ENCODE measurements around the gene ACTR3C. TPM values are rescaled to one million over a fixed set of nuclear protein-coding genes. Genes with fewer than 3 reads are reported as not detected.
A peak's percentile ranks its signal among the peaks of the same experiment; 100 is the strongest.

The ACTR3C gene
- total and polyA plus RNA-seq, 2 of the 13 experiments (the other 11 are each of a cell fraction or from before 2014, with no cell fraction given): 3.8 to 7.5 TPM

- FAIRE-seq (no peak), ATAC-seq (peak; percentile 43), DNase-seq (ENCODE audit: low spot score) (no peak)
- intact Hi-C loops (cut with micrococcal nuclease; ENCODE audit: unreplicated experiment) (loop anchor here (1.0 kb wide), 2 partner anchors 10 to 26 kb away; partner anchors contain the start of gene RARRES2), in situ Hi-C loops (cut with HindIII; ENCODE audit: extremely low pct_ligation_motif_present, low pct_unique_long_range_greater_than_20kb) (no loop called here)
- Histone ChIP-seq H3K36me3 (replicated peaks in 1 of 2; ENCODE audit: control insufficient read depth in 1 of 2, insufficient read depth in 2 of 2, low read length in 2 of 2) (peaks cover 2 to 13% of the 10 kb centered on the region in 2 experiments; a peak in 3 of 5 replicates), H3K9me3 (ENCODE audit: low read length) (no peaks in the 10 kb centered on the region), H3K4me2 (ENCODE audit: low read depth, low read length) (peak overlapping the region; percentile 99), H3K4me3 (replicated peaks in 1 of 3; ENCODE audit: insufficient read depth in 1 of 3, low read depth in 2 of 3, low read length in 3 of 3) (peak overlapping the region; percentile 65 to 84 (median 82); a peak in 5 of 6 replicates), H3K27ac (ENCODE audit: extremely low read length, insufficient read depth, low read length) (peak overlapping the region; percentile 100), H3K9ac (ENCODE audit: insufficient read depth, low read depth, low read length) (peak overlapping the region; percentile 95), H3K4me1 (ENCODE audit: insufficient read depth, low read length) (peaks cover 29% of the 10 kb centered on the region), H2AFZ (ENCODE audit: low read length) (no peak overlapping the region), H4K20me1 (ENCODE audit: insufficient read depth, low read length) (peaks cover 8% of the 10 kb centered on the region; the same call in 1 of the 2 replicates), H3K27me3 (ENCODE audit: control insufficient read depth in 1 of 2, insufficient read depth in 2 of 2, low read length in 2 of 2) (no peaks in the 10 kb centered on the region), H3K79me2 (ENCODE audit: insufficient read depth, low read length) (peaks cover 26% of the 10 kb centered on the region)
- TSS peak; percentile 85 for BruUV-seq (replicated peaks)
- 64% methylated on average over 7 of the region's 8 CpGs for WGBS (ENCODE audit: low lambda C conversion rate)
- ChIA-PET CTCF (ENCODE audit: low intra/inter-chr PET ratio, low total read pairs) (no interaction called here), POLR2A (interaction anchor here (1.0 to 6.8 kb wide), 11 partner anchors 11 to 643 kb away, joined by 3 to 141 read pairs (median 40); partner anchors contain the start of genes ACTR3C, LRRC61, RARRES2 and ZNF775)
- TF ChIP-seq ZMAT3 (CRISPR knock-in tag; conservative IDR thresholded peaks at IDR 0.05) (0 out of 2 replicates have a peak, but pooled peaks have one; percentile 4), FOSL2 (CRISPR knock-in tag; IDR thresholded peaks at IDR 0.05) (peak; percentile 95), SNAPC2 (CRISPR knock-in tag; IDR thresholded peaks at IDR 0.05) (0 out of 2 replicates have a peak, but pooled peaks have one; percentile 38)
- TF ChIP-seq, protein P1, sequence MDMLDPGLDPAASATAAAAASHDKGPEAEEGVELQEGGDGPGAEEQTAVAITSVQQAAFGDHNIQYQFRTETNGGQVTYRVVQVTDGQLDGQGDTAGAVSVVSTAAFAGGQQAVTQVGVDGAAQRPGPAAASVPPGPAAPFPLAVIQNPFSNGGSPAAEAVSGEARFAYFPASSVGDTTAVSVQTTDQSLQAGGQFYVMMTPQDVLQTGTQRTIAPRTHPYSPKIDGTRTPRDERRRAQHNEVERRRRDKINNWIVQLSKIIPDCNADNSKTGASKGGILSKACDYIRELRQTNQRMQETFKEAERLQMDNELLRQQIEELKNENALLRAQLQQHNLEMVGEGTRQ (IDR thresholded peaks at IDR 0.05; ENCODE audit: low read depth, low read length): no peak
- TF ChIP-seq, protein P1 (CRISPR knock-in tag; IDR thresholded peaks at IDR 0.05; ENCODE audit: borderline replicate concordance): 0 out of 2 replicates have a peak, but pooled peaks have one; percentile 14
- TF ChIP-seq, protein P2, sequence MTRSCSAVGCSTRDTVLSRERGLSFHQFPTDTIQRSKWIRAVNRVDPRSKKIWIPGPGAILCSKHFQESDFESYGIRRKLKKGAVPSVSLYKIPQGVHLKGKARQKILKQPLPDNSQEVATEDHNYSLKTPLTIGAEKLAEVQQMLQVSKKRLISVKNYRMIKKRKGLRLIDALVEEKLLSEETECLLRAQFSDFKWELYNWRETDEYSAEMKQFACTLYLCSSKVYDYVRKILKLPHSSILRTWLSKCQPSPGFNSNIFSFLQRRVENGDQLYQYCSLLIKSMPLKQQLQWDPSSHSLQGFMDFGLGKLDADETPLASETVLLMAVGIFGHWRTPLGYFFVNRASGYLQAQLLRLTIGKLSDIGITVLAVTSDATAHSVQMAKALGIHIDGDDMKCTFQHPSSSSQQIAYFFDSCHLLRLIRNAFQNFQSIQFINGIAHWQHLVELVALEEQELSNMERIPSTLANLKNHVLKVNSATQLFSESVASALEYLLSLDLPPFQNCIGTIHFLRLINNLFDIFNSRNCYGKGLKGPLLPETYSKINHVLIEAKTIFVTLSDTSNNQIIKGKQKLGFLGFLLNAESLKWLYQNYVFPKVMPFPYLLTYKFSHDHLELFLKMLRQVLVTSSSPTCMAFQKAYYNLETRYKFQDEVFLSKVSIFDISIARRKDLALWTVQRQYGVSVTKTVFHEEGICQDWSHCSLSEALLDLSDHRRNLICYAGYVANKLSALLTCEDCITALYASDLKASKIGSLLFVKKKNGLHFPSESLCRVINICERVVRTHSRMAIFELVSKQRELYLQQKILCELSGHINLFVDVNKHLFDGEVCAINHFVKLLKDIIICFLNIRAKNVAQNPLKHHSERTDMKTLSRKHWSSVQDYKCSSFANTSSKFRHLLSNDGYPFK (CRISPR knock-in tag; IDR thresholded peaks at IDR 0.05; ENCODE audit: borderline replicate concordance): no peak
These were observed 44.3 kb upstream of the ACTR3C start for GRCh38 chr7:150367677-150368095.

All from HepG2 (cell line).